Vagina (tissue), 2 donors: Measurements from ENCODE around the gene SETD5. TPM values are rescaled to one million over a fixed set of nuclear protein-coding genes. Genes with fewer than 3 reads are reported as not detected.

Source experiments
- DNase-seq, 2 donors: peaks; one replicate each; pipeline ENCODE4 v3.0.0-alpha.2; 2017; ENCODE audit errors: extremely low spot score in 2 of 2
- H3K27ac ChIP-seq: fragments of 200-600 bp; sonication (generic); one replicate; pipeline ENCODE4 v1.5.1; 2019
- H3K27me3 ChIP-seq: fragments of 200-600 bp; sonication (generic); one replicate; pipeline ENCODE4 v1.5.1; 2019
- H3K36me3 ChIP-seq, 2 donors: fragments of 200-600 bp; sonication (generic); one replicate each; pipeline ENCODE4 v1.5.1; 2017 to 2019
- H3K4me1 ChIP-seq: fragments of 200-600 bp; sonication (generic); one replicate; pipeline ENCODE4 v1.5.1; 2019
- H3K4me3 ChIP-seq, 2 donors: fragments of 200-600 bp; sonication (generic); 1 replicate in 1 of 2; 2 replicates in 1 of 2; pipeline ENCODE4 v1.5.1; 2016 to 2019
- H3K9me3 ChIP-seq: fragments of 200-600 bp; sonication (generic); one replicate; pipeline ENCODE4 v1.5.1; 2019
- CTCF ChIP-seq, 3 experiments: fragments of 450-650 bp in 2 of 3; fragments of 200-600 bp in 1 of 3; sonication (generic) in 1 of 3; IDR thresholded peaks; one replicate each; pipeline ENCODE4 v1.5.1; 2017 to 2019; ENCODE audit warnings: antibody characterized with exemption in 3 of 3, mild to moderate bottlenecking in 2 of 3, moderate library complexity in 2 of 3
- POLR2A ChIP-seq, 2 donors: fragments of 450-650 bp; IDR thresholded peaks; one replicate each; pipeline ENCODE4 v1.6.1; 2017; ENCODE audit warnings: antibody characterized with exemption in 2 of 2, mild to moderate bottlenecking in 2 of 2, moderate library complexity in 2 of 2
- POLR2AphosphoS5 ChIP-seq, 2 donors: sonication (generic); formaldehyde crosslinking; IDR thresholded peaks; one replicate each; pipeline ENCODE4 v1.9.0; 2017; ENCODE audit warnings: antibody characterized with exemption in 2 of 2, mild to moderate bottlenecking in 2 of 2, low read depth in 1 of 2; ENCODE audit not compliant: insufficient read depth in 1 of 2
- intact Hi-C: fragments of 100-400 bp; cut with DNase I; formaldehyde crosslinking; loops from one replicate; pipeline ENCODE4 v1.15.1; 2023
- total RNA-seq: library from RNA; depleted of rRNA; stranded (reverse); fragments of >200 nt; gene quantifications from one replicate; pipeline ENCODE4 v1.2.3, GENCODE V29; 2016

The SETD5 gene
- total RNA-seq, 1 donor from 2014 or later: 110 TPM

- no peaks in the 10 kb centered on the region for H3K27me3 ChIP-seq
- DNase-seq: no peak
- no peak overlapping the region for H3K4me3 ChIP-seq
- no peaks in the 10 kb centered on the region for H3K9me3 ChIP-seq
- intact Hi-C loops: no loop called here
- peaks cover 32% of the 10 kb centered on the region for H3K4me1 ChIP-seq
- H3K27ac ChIP-seq: no peak overlapping the region
- H3K36me3 ChIP-seq: peaks cover 5 to 78% of the 10 kb centered on the region in 2 donors
- TF ChIP-seq CTCF (IDR thresholded peaks at IDR 0.05) (no peak), POLR2A (IDR thresholded peaks at IDR 0.05) (no peak), POLR2AphosphoS5 (IDR thresholded peaks at IDR 0.05; ENCODE audit: insufficient read depth in 1 of 2, low read depth in 1 of 2) (no peak)
Observed at GRCh38 chr3:9430733-9431132, 33.3 kb downstream of the SETD5 start.

GRCh38 chr3:9433627-9434521 is 36.5 kb downstream of the SETD5 start:
- peaks cover 5 to 91% of the 10 kb centered on the region in 2 donors for H3K36me3 ChIP-seq
- no peaks in the 10 kb centered on the region for H3K9me3 ChIP-seq
- peaks cover 7% of the 10 kb centered on the region for H3K4me1 ChIP-seq
- H3K4me3 ChIP-seq: no peak overlapping the region
- no peak overlapping the region for H3K27ac ChIP-seq
- intact Hi-C loops: no loop called here
- TF ChIP-seq CTCF (IDR thresholded peaks at IDR 0.05) (no peak), POLR2AphosphoS5 (IDR thresholded peaks at IDR 0.05; ENCODE audit: insufficient read depth in 1 of 2, low read depth in 1 of 2) (no peak), POLR2A (IDR thresholded peaks at IDR 0.05) (no peak)
- no peak for DNase-seq
- no peaks in the 10 kb centered on the region for H3K27me3 ChIP-seq

- no peak for DNase-seq
- intact Hi-C loops: no loop called here
- Histone ChIP-seq H3K4me1 (peaks cover 8% of the 10 kb centered on the region), H3K4me3 (no peak overlapping the region), H3K27ac (no peak overlapping the region), H3K36me3 (peaks cover 5 to 89% of the 10 kb centered on the region in 2 donors), H3K27me3 (no peaks in the 10 kb centered on the region), H3K9me3 (no peaks in the 10 kb centered on the region)
- TF ChIP-seq CTCF (IDR thresholded peaks at IDR 0.05): no peak
Observed at GRCh38 chr3:9435316-9435715, 37.9 kb downstream of the SETD5 start.

GRCh38 chr3:9439331-9439730 is 41.9 kb downstream of the SETD5 start:
- intact Hi-C loops: no loop called here
- DNase-seq: no peak
- H3K9me3 ChIP-seq: no peaks in the 10 kb centered on the region
- TF ChIP-seq POLR2AphosphoS5 (IDR thresholded peaks at IDR 0.05; ENCODE audit: insufficient read depth in 1 of 2, low read depth in 1 of 2): no peak
- TF ChIP-seq CTCF (IDR thresholded peaks at IDR 0.05): no peak
- TF ChIP-seq POLR2A (IDR thresholded peaks at IDR 0.05): no peak
- H3K36me3 ChIP-seq: peaks cover 0 to 95% of the 10 kb centered on the region in 2 donors
- H3K27me3 ChIP-seq: no peaks in the 10 kb centered on the region
- H3K27ac ChIP-seq: no peak overlapping the region
- no peak overlapping the region for H3K4me3 ChIP-seq
- peaks cover 8% of the 10 kb centered on the region for H3K4me1 ChIP-seq

GRCh38 chr3:9441501-9442221 is 44.2 kb downstream of the SETD5 start:
- intact Hi-C loops: no loop called here
- Histone ChIP-seq H3K27ac (no peak overlapping the region), H3K4me3 (no peak overlapping the region), H3K9me3 (no peaks in the 10 kb centered on the region), H3K27me3 (no peaks in the 10 kb centered on the region), H3K36me3 (peaks cover 0 to 95% of the 10 kb centered on the region in 2 donors), H3K4me1 (peaks cover 8% of the 10 kb centered on the region)
- TF ChIP-seq POLR2AphosphoS5 (IDR thresholded peaks at IDR 0.05; ENCODE audit: insufficient read depth in 1 of 2, low read depth in 1 of 2): no peak
- no peak for TF ChIP-seq POLR2A (IDR thresholded peaks at IDR 0.05)
- TF ChIP-seq CTCF (IDR thresholded peaks at IDR 0.05): no peak
- DNase-seq: no peak
